T-helper 2 cell (primary cell): ENCODE data around the gene PI3.
"Not testable (repeated sequence)": the region's sequence is repeated elsewhere in the genome, so short reads cannot be mapped to it uniquely, and the experiment has no call there.

ENCODE experiments used
- DNase-seq, 5 experiments: peaks; one replicate each; pipeline versions ENCODE4 v3.0.0 to v3.0.0-alpha.2; 2012 to 2022
- total RNA-seq, 2 donors: gene quantifications; one replicate each; lab custom pipeline; 2026; lab: John Stamatoyannopoulos, UW

Gene PI3
- total RNA-seq: 0 reads per million in 2 donors

- no peak for DNase-seq
These were observed at the start of gene PI3 for GRCh38 chr20:45174434-45175364. Gene PI3 (plus strand): TSS chr20:45174902. CDS start chr20:45174923, 21 bp downstream.

GRCh38 chr20:45128099-45128498 lies 46.6 kb upstream of the PI3 start:
- no peak for DNase-seq

GRCh38 chr20:45136911-45137310 lies 37.8 kb upstream of the PI3 start:
- DNase-seq: no peak

GRCh38 chr20:45138561-45139300 lies 36.0 kb upstream of the PI3 start:
- DNase-seq: peak in 3 of 5 experiments; percentile 10 to 69 (median 40)

GRCh38 chr20:45139733-45140375 lies 34.8 kb upstream of the PI3 start:
- not testable (repeated sequence) for DNase-seq

GRCh38 chr20:45140836-45141235 lies 33.9 kb upstream of the PI3 start:
- no peak for DNase-seq

GRCh38 chr20:45149062-45149461 lies 25.6 kb upstream of the PI3 start:
- no peak for DNase-seq

GRCh38 chr20:45152405-45152804 lies 22.3 kb upstream of the PI3 start:
- DNase-seq: no peak

- DNase-seq: no peak
These were observed 21.6 kb upstream of the PI3 start for GRCh38 chr20:45153147-45153546.

- DNase-seq: no peak
These were observed 20.9 kb upstream of the PI3 start for GRCh38 chr20:45153752-45154151.

GRCh38 chr20:45154183-45154582 lies 20.5 kb upstream of the PI3 start:
- no peak for DNase-seq

GRCh38 chr20:45154794-45155193 lies 19.9 kb upstream of the PI3 start:
- not testable (repeated sequence) for DNase-seq

- DNase-seq: no peak
These were observed 18.0 kb upstream of the PI3 start for GRCh38 chr20:45156713-45157112.

- DNase-seq: no peak
These were observed 16.7 kb upstream of the PI3 start for GRCh38 chr20:45157962-45158361.

- DNase-seq: no peak
These were observed 11.5 kb upstream of the PI3 start for GRCh38 chr20:45163083-45163803.

GRCh38 chr20:45164906-45165305 lies 9.8 kb upstream of the PI3 start:
- DNase-seq: no peak

GRCh38 chr20:45173522-45173921 lies 1.2 kb upstream of the PI3 start:
- DNase-seq: no peak

GRCh38 chr20:45176526-45177267 lies 2.0 kb downstream of the PI3 start:
- no peak for DNase-seq

GRCh38 chr20:45179166-45179565 lies 4.5 kb downstream of the PI3 start:
- no peak for DNase-seq

GRCh38 chr20:45181639-45182038 lies 6.9 kb downstream of the PI3 start:
- no peak for DNase-seq

GRCh38 chr20:45183084-45183483 lies 8.4 kb downstream of the PI3 start:
- no peak for DNase-seq

GRCh38 chr20:45187693-45188092 lies 13.0 kb downstream of the PI3 start:
- DNase-seq: no peak
